HEK293 (cell line): Measurements from ENCODE around the gene DCUN1D1.

ENCODE experiments used
- CTCF ChIA-PET: fragments of 350-600 bp; formaldehyde crosslinking; extraction: SDS; loops from one replicate; lab custom pipeline; 2021; ENCODE audit warnings: antibody characterized with exemption; lab: Yijun Ruan, JAX
- POLR2A ChIA-PET: fragments of 300-600 bp; formaldehyde crosslinking; extraction: SDS; loops from one replicate; lab custom pipeline; 2020; ENCODE audit warnings: antibody characterized with exemption, inconsistent platforms; lab: Yijun Ruan, JAX
- H3K27ac ChIP-seq: fragments of 200-500 bp; sonication (Bioruptor generic); 2 replicates; pipeline ENCODE4 v1.5.1; 2014; ENCODE audit warnings: low read depth, low read length, control low read depth, inconsistent platforms; ENCODE audit errors: extremely low read depth
- H3K36me3 ChIP-seq, 2 experiments: fragments of 200-500 bp in 1 of 2; sonication (Bioruptor generic) in 1 of 2; 1 replicate in 1 of 2; 2 replicates in 1 of 2; pipeline ENCODE4 v1.5.1; 2014 to 2017; ENCODE audit warnings: inconsistent platforms in 2 of 2, low read length in 2 of 2; ENCODE audit not compliant: control insufficient read depth in 2 of 2, insufficient read depth in 1 of 2
- H3K4me1 ChIP-seq: fragments of 200-500 bp; sonication (Bioruptor generic); 2 replicates; pipeline ENCODE4 v1.5.1; 2014; ENCODE audit warnings: mild to moderate bottlenecking, low read length, inconsistent platforms; ENCODE audit not compliant: control insufficient read depth, insufficient read depth
- H3K4me3 ChIP-seq: 2 replicates; pipeline ENCODE4 v1.5.1; 2011; ENCODE audit warnings: low read depth, mild to moderate bottlenecking, control low read depth, low read length, moderate library complexity
- H3K9me3 ChIP-seq: fragments of 200-500 bp; sonication (Bioruptor generic); 2 replicates; pipeline ENCODE4 v1.5.1; 2014; ENCODE audit warnings: low read depth, low read length, inconsistent platforms; ENCODE audit not compliant: control insufficient read depth, insufficient read depth
- SCRT2 ChIP-seq: fragments of 450-650 bp; formaldehyde crosslinking; IDR thresholded peaks from 2 replicates; pipeline ENCODE4 v1.5.1; 2016; ENCODE audit warnings: missing biosample characterization, missing genetic modification characterization
- SP2 ChIP-seq: fragments of 450-650 bp; formaldehyde crosslinking; IDR thresholded peaks from 2 replicates; pipeline ENCODE4 v1.5.1; 2016; ENCODE audit warnings: missing biosample characterization, missing genetic modification characterization
- ZBTB1 ChIP-seq: fragments of 450-650 bp; formaldehyde crosslinking; IDR thresholded peaks from 2 replicates; pipeline ENCODE4 v1.5.1; 2016; ENCODE audit warnings: missing biosample characterization, missing genetic modification characterization
- ZFHX2 ChIP-seq: fragments of 450-650 bp; formaldehyde crosslinking; conservative IDR thresholded peaks from 2 replicates; pipeline ENCODE4 v1.5.1; 2016; ENCODE audit warnings: missing biosample characterization, missing genetic modification characterization
- ZNF112 ChIP-seq: fragments of 450-650 bp; formaldehyde crosslinking; IDR thresholded peaks from 2 replicates; pipeline ENCODE4 v1.5.0; 2017; ENCODE audit warnings: missing biosample characterization, missing genetic modification characterization
- ZNF114 ChIP-seq: fragments of 450-650 bp; formaldehyde crosslinking; IDR thresholded peaks from 2 replicates; pipeline ENCODE4 v1.5.0; 2017; ENCODE audit warnings: missing biosample characterization, missing genetic modification characterization
- ZNF221 ChIP-seq: fragments of 450-650 bp; formaldehyde crosslinking; IDR thresholded peaks from 2 replicates; pipeline ENCODE4 v1.5.1; 2017; ENCODE audit warnings: missing biosample characterization, missing genetic modification characterization, borderline replicate concordance
- ZNF416 ChIP-seq: fragments of 450-650 bp; formaldehyde crosslinking; IDR thresholded peaks from 2 replicates; pipeline ENCODE4 v1.5.1; 2016; ENCODE audit warnings: missing biosample characterization, missing genetic modification characterization
- ZNF558 ChIP-seq: fragments of 450-650 bp; formaldehyde crosslinking; IDR thresholded peaks from 2 replicates; pipeline ENCODE4 v1.5.1; 2016; ENCODE audit warnings: missing biosample characterization, missing genetic modification characterization
- ZNF624 ChIP-seq: fragments of 450-650 bp; formaldehyde crosslinking; IDR thresholded peaks from 2 replicates; pipeline ENCODE4 v1.5.1; 2017; ENCODE audit warnings: missing biosample characterization, missing genetic modification characterization
- ZNF629 ChIP-seq: fragments of 450-650 bp; formaldehyde crosslinking; IDR thresholded peaks from 2 replicates; pipeline ENCODE4 v1.5.1; 2017; ENCODE audit warnings: missing biosample characterization, missing genetic modification characterization
- ZSCAN16 ChIP-seq: fragments of 450-650 bp; formaldehyde crosslinking; IDR thresholded peaks from 2 replicates; pipeline ENCODE4 v1.5.1; 2016; ENCODE audit warnings: missing biosample characterization, missing genetic modification characterization
- ZSCAN18 ChIP-seq: fragments of 450-650 bp; formaldehyde crosslinking; IDR thresholded peaks from 2 replicates; pipeline ENCODE4 v1.5.1; 2016; ENCODE audit warnings: missing biosample characterization, missing genetic modification characterization
- TF ChIP-seq, protein P1 (sequence below): fragments of 450-650 bp; formaldehyde crosslinking; IDR thresholded peaks from 2 replicates; pipeline ENCODE4 v1.5.1; 2016; ENCODE audit warnings: missing biosample characterization, missing genetic modification characterization
- TF ChIP-seq, protein P2 (sequence below): fragments of 450-650 bp; formaldehyde crosslinking; optimal IDR thresholded peaks from 2 replicates; pipeline ENCODE3; 2016; ENCODE audit warnings: missing biosample characterization, mild to moderate bottlenecking, missing genetic modification characterization
- TF ChIP-seq, protein P3 (sequence below): sonication (generic); formaldehyde crosslinking; IDR thresholded peaks from 2 replicates; pipeline ENCODE4 v1.8.1; 2022; ENCODE audit warnings: mild to moderate bottlenecking, moderate library complexity, missing genetic modification reagents
- TF ChIP-seq, protein P4 (sequence below): fragments of 450-650 bp; formaldehyde crosslinking; IDR thresholded peaks from 2 replicates; pipeline ENCODE4 v1.5.0; 2017; ENCODE audit warnings: missing biosample characterization, missing genetic modification characterization, borderline replicate concordance

The DCUN1D1 gene

DNA sequence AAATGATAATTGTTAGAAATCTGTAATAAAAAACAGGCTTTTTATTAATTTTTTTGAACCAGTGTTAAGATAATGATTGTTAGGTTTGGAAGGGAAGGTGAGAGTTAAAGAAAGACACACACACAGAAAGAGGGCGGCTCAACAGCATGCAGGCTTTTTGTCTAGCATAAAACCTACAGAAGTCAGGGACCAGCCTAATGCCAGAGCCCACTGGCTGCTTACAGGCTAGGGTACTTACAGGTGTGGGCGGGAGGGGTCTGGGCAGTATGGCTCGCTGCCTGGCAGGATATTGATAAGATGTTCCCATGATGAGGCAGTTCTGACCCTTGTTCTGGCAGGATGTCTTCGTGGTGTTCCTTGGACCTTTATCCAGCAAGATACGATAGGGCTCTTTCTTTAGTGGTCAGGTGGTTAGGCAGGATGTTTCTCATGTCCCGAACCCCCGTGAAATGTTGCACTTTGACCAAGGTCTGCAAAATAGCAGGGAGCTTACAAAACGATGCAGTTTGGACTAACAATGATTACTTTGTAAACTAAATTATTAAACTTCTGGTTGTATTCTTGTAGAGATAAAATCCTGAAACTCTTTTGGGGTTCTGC is 84.7 kb downstream of the DCUN1D1 start (continued):
- TF ChIP-seq ZNF416 (tag by site-specific recombination) (no peak), ZNF114 (tag by site-specific recombination) (no peak), ZSCAN16 (tag by site-specific recombination) (no peak), SCRT2 (tag by site-specific recombination) (no peak), ZNF624 (tag by site-specific recombination) (no peak), ZNF112 (tag by site-specific recombination) (no peak), ZNF221 (tag by site-specific recombination) (no peak)
- TF ChIP-seq, protein P1, sequence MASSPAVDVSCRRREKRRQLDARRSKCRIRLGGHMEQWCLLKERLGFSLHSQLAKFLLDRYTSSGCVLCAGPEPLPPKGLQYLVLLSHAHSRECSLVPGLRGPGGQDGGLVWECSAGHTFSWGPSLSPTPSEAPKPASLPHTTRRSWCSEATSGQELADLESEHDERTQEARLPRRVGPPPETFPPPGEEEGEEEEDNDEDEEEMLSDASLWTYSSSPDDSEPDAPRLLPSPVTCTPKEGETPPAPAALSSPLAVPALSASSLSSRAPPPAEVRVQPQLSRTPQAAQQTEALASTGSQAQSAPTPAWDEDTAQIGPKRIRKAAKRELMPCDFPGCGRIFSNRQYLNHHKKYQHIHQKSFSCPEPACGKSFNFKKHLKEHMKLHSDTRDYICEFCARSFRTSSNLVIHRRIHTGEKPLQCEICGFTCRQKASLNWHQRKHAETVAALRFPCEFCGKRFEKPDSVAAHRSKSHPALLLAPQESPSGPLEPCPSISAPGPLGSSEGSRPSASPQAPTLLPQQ: no peak

DNA sequence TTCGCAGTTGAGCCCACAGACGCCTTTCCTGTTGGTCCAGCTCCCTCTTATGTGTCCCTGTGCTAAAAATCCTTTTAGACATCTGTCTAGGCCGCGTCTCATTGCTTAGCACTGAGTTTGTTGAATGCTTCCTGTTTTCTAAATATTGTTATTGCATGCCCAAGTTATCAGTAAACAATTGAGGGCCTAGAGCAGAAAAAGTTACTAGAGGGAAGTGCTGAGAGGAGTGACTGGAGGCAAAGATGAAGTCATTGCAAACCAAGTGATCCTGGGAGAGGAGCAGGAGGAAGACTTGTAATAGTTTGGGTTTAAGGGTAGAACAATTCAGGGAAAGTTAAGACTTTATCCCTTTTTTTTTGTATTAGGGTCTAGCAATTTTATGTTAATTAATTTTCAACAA is 88.1 kb downstream of the DCUN1D1 start:
- POLR2A ChIA-PET: no interaction called here
- H3K27ac ChIP-seq: no peak overlapping the region
- TF ChIP-seq ZNF558 (tag by site-specific recombination) (no peak), ZBTB1 (no peak), ZSCAN18 (no peak), ZFHX2 (tag by site-specific recombination) (no peak), ZNF629 (tag by site-specific recombination) (no peak), SP2 (tag by site-specific recombination) (no peak)
- TF ChIP-seq, protein P2, sequence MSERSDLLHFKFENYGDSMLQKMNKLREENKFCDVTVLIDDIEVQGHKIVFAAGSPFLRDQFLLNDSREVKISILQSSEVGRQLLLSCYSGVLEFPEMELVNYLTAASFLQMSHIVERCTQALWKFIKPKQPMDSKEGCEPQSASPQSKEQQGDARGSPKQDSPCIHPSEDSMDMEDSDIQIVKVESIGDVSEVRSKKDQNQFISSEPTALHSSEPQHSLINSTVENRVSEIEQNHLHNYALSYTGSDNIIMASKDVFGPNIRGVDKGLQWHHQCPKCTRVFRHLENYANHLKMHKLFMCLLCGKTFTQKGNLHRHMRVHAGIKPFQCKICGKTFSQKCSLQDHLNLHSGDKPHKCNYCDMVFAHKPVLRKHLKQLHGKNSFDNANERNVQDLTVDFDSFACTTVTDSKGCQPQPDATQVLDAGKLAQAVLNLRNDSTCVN (tag by site-specific recombination): no peak
- TF ChIP-seq, protein P3, sequence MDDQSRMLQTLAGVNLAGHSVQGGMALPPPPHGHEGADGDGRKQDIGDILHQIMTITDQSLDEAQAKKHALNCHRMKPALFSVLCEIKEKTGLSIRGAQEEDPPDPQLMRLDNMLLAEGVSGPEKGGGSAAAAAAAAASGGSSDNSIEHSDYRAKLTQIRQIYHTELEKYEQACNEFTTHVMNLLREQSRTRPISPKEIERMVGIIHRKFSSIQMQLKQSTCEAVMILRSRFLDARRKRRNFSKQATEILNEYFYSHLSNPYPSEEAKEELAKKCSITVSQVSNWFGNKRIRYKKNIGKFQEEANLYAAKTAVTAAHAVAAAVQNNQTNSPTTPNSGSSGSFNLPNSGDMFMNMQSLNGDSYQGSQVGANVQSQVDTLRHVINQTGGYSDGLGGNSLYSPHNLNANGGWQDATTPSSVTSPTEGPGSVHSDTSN (CRISPR knock-in tag): no peak
- TF ChIP-seq, protein P4, sequence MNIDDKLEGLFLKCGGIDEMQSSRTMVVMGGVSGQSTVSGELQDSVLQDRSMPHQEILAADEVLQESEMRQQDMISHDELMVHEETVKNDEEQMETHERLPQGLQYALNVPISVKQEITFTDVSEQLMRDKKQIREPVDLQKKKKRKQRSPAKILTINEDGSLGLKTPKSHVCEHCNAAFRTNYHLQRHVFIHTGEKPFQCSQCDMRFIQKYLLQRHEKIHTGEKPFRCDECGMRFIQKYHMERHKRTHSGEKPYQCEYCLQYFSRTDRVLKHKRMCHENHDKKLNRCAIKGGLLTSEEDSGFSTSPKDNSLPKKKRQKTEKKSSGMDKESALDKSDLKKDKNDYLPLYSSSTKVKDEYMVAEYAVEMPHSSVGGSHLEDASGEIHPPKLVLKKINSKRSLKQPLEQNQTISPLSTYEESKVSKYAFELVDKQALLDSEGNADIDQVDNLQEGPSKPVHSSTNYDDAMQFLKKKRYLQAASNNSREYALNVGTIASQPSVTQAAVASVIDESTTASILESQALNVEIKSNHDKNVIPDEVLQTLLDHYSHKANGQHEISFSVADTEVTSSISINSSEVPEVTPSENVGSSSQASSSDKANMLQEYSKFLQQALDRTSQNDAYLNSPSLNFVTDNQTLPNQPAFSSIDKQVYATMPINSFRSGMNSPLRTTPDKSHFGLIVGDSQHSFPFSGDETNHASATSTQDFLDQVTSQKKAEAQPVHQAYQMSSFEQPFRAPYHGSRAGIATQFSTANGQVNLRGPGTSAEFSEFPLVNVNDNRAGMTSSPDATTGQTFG: no peak
- H3K9me3 ChIP-seq: no peaks in the 10 kb centered on the region
- H3K36me3 ChIP-seq: peaks cover 0 to 36% of the 10 kb centered on the region in 2 experiments
- CTCF ChIA-PET: no interaction called here
- H3K4me3 ChIP-seq: no peak overlapping the region
- H3K4me1 ChIP-seq: no peaks in the 10 kb centered on the region
